ENCODE data around the gene MYO1B. TPM values are rescaled to one million over a fixed set of nuclear protein-coding genes. Genes with fewer than 3 reads are reported as not detected.

MYO1B gene
- total RNA-seq, 2 experiments from 2014 or later, result 31.5 to 35.0 TPM

DNA sequence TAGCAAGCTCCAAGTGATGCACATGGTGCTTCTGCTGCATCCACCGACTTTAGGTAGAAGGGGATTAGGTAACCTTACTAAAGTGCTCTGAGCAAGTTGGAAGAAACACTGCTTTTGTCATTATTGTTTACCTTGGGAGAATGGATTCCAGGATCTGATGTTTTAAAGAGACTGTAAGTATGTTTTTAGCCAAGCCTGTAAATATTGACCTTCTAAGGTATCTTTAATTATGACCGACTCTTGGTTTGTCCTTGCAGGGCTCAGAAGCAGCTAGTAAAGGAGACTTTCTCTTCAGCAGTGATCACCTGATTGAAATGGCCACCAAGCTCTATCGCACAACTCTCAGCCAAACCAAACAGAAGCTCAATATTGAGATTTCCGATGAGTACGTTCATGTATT lies 170.7 kb downstream of the MYO1B start:
- no peak for DNase-seq
- H3K27me3 Mint-ChIP-seq, result no peaks in the 10 kb centered on the region
- H3K27ac Mint-ChIP-seq, result no peak overlapping the region
- no peak overlapping the region for H3K4me3 Mint-ChIP-seq
- H3K9me3 Mint-ChIP-seq, result peaks cover 2% of the 10 kb centered on the region
- H3K4me1 Mint-ChIP-seq, result peaks cover 4% of the 10 kb centered on the region
- H3K36me3 Mint-ChIP-seq, result peaks cover 16% of the 10 kb centered on the region

DNA sequence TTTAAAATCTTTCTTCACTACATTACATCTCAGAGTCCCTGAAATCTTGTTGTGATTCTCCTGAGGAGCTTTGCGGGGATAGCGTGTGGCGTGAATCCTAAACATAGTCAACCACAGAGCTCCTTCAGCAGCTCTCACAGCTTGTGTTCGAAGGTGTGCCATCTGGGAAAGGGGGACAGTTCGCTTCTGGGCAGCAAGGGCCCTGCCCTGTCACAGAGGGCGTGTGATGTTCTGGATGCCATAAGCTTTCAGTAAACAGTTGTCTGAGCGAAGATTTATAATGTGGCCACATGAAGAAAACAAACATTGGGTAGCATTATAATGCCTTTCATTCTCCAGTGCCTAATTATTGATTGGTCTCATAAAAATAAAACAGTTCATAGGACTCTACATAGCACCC lies 172.5 kb downstream of the MYO1B start:
- H3K36me3 Mint-ChIP-seq, result peaks cover 16% of the 10 kb centered on the region
- peaks cover 2% of the 10 kb centered on the region for H3K9me3 Mint-ChIP-seq
- no peak overlapping the region for H3K4me3 Mint-ChIP-seq
- H3K27me3 Mint-ChIP-seq, result no peaks in the 10 kb centered on the region
- H3K27ac Mint-ChIP-seq, result no peak overlapping the region
- DNase-seq, result no peak
- H3K4me1 Mint-ChIP-seq, result peaks cover 12% of the 10 kb centered on the region

DNA sequence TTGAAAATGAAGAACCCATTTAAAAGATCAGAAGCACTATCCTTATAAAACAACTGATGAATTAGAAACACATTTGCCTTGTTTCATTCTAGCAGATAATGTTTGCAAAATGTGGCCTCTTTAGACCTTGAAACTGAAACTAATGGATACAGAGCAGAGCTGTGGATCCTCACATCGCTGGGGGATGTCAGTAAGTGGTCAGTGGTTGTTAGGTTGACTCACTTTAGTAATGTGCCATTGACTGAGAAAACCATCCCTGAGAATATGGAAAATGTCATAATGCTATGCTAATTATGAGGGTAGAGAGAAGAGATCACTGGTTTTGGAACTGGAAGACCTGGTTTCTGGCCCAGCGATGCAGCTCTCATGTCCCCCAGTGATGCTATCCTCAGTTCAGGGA lies 176.7 kb downstream of the MYO1B start:
- Mint-ChIP-seq H3K27me3 (no peaks in the 10 kb centered on the region), H3K9me3 (no peaks in the 10 kb centered on the region), H3K36me3 (no peaks in the 10 kb centered on the region), H3K4me3 (no peak overlapping the region), H3K27ac (no peak overlapping the region), H3K4me1 (peaks cover 8% of the 10 kb centered on the region)
- DNase-seq, result peak; percentile 16

DNA sequence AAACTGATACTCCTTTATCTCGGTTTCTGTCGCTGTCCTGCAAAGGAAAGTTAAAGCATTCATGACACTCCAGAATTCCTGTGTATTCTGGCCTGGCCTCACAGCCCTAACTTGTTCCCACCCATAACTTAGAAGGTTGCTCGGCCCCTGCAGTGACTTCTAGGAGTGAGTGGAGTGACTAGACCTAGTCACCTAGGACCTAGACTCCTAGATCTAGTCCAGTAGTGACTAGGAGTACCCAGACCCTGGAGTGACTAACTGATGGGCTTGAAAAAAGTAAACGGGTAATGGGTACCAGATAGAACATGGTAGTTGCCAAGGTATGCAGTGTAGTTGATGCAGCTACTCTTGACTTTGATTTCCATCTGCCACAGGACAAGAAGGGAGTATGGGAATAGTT lies 181.8 kb downstream of the MYO1B start:
- Mint-ChIP-seq H3K27me3 (no peaks in the 10 kb centered on the region), H3K9me3 (no peaks in the 10 kb centered on the region), H3K4me1 (peaks cover 2% of the 10 kb centered on the region), H3K4me3 (no peak overlapping the region), H3K27ac (no peak overlapping the region), H3K36me3 (no peaks in the 10 kb centered on the region)
- DNase-seq, result no peak

DNA sequence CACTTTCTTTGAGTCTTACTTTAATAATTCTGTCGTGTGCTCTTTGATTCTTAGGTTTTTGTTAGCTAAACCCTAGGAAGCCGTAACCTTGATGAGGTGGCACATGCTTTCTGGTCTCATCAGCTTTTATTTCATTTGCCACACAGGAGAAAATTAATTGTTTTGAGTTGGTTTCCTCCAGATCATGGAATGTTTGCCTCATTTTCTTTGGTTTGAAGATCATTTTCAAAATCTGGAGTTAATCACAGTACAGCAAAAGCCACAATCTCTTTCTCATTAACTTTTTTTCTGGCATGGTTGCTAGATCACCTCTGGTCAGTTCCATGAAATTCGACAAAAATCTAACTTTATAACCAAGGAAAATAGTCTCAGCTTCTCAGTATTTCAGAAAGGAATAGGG lies 182.9 kb downstream of the MYO1B start:
- Mint-ChIP-seq H3K27ac (no peak overlapping the region), H3K27me3 (no peaks in the 10 kb centered on the region), H3K4me3 (no peak overlapping the region), H3K36me3 (no peaks in the 10 kb centered on the region), H3K4me1 (no peaks in the 10 kb centered on the region), H3K9me3 (no peaks in the 10 kb centered on the region)
- no peak for DNase-seq

DNA sequence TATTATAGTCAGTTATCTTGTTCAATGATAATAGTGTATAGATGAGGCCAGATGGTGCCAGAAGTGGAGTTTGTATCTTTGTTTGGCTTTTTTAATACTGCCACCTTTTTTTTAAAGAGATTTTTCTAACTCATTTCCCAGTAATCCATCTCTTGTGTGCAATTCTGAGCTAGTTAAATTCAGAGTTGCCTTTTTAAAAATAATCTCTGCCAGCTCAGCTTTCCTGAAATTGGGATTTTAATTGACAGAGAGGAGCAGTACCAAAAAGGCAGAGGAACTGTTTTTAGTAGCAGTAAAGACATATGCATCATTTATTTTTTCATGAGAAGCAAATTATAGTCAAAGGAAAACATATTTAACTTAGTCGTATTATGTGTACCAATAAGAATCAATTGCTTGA lies 185.3 kb downstream of the MYO1B start:
- Mint-ChIP-seq H3K4me1 (no peaks in the 10 kb centered on the region), H3K4me3 (no peak overlapping the region), H3K27ac (no peak overlapping the region), H3K27me3 (no peaks in the 10 kb centered on the region), H3K9me3 (peaks cover 2% of the 10 kb centered on the region), H3K36me3 (no peaks in the 10 kb centered on the region)
- DNase-seq, result no peak

DNA sequence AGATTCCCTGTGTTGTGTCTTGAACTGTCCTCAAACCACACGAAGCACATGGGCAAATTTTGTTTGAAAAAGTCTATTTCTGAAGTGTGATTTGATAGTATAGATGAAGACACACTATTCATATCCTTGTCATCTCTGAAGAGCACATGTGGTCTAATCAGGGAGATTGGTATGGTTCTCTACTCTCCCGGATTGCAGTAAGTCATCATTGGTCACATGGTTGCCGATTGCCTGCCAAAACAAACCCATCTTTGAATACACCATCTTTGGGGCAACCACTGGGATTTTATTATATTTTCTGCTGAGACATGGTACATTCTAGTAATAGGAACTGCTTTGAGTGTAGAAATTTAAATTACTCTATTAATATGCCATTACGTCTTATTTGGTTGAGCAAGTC lies 186.9 kb downstream of the MYO1B start:
- Mint-ChIP-seq H3K4me1 (no peaks in the 10 kb centered on the region), H3K27ac (no peak overlapping the region), H3K27me3 (no peaks in the 10 kb centered on the region), H3K9me3 (peaks cover 2% of the 10 kb centered on the region), H3K36me3 (no peaks in the 10 kb centered on the region), H3K4me3 (no peak overlapping the region)
- no peak for DNase-seq

DNA sequence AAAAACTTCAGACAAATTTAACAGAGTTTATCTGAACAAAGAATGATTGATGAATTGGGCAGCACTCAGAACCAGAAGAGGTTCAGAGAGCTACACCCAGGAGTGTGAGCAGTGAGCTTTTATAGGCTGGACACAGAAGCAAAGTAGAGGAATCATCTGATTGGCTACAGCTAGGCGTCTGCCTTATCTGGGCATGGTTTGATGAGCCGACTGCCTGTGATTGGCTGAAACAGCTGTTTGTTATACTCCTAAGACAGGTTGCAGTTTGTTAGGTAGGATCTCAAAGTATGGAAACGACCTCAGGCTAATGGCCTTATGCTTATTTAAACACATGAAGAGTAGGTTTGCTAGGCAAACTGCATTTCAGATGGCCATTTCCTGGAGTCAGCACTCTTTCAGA lies 188.9 kb downstream of the MYO1B start:
- H3K4me3 Mint-ChIP-seq, result no peak overlapping the region
- H3K27ac Mint-ChIP-seq, result no peak overlapping the region
- H3K27me3 Mint-ChIP-seq, result no peaks in the 10 kb centered on the region

DNA sequence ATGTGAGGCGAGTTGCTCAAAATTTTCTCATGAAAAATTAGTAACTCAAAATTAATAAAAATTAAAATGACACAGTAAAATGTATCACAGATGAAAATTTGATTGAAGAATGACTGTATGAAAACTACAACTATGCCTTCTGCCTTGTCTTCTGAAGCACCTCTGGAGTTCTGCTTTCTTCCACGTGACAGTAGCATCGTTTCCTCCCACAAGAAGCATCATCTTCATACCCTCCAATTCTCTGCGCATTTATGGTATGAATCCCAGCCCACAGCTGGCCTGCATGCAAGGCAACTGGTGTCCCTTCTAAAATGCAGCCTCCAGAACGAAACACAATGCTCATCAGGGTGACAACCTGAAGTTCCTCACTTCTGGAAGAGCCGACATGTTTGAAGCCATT lies 189.9 kb downstream of the MYO1B start:
- peaks cover 2% of the 10 kb centered on the region for H3K9me3 Mint-ChIP-seq
- DNase-seq, result no peak
- H3K4me3 Mint-ChIP-seq, result no peak overlapping the region
- no peaks in the 10 kb centered on the region for H3K27me3 Mint-ChIP-seq
- no peak overlapping the region for H3K27ac Mint-ChIP-seq
- H3K36me3 Mint-ChIP-seq, result no peaks in the 10 kb centered on the region
- H3K4me1 Mint-ChIP-seq, result no peaks in the 10 kb centered on the region

More for the DNA sequence above, 188.9 kb downstream of the MYO1B start:
- Mint-ChIP-seq H3K4me1 (no peaks in the 10 kb centered on the region), H3K36me3 (no peaks in the 10 kb centered on the region), H3K9me3 (peaks cover 2% of the 10 kb centered on the region)
- no peak for DNase-seq

DNA sequence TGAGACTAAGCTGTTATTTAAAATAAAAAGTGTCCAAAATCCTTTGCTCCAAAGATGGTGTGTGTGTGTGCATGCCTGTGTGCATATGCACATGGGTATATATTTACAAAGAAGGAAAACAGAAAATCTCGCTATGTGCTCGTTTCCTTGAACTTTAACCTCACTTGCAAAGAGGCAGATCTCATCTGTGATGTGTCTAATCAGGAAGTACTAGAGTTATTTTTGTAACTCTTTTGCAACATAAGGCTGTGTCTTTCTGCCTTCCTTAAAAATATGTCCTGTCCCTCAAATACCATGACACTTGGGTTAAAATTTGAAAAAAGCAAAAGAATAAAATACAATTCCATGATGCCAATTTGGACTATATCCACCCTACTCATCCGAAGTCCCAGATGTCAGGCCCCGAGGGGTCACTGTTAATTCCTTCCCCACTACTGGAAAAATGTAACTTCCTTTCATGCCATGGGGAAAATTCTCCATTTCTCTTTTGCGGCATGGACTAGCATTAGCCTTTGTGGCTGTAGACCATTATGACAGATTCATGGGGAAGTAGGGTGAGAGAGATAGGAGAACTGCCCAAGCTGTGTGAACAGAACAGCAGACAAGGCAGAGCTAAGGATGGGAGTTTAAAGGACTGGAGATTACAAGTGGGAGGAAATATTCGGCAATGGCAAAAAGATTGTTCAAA lies 191.3 kb downstream of the MYO1B start:
- Mint-ChIP-seq H3K4me1 (no peaks in the 10 kb centered on the region), H3K36me3 (no peaks in the 10 kb centered on the region), H3K4me3 (no peak overlapping the region), H3K9me3 (peaks cover 2% of the 10 kb centered on the region), H3K27ac (no peak overlapping the region), H3K27me3 (no peaks in the 10 kb centered on the region)
- DNase-seq, result no peak

DNA sequence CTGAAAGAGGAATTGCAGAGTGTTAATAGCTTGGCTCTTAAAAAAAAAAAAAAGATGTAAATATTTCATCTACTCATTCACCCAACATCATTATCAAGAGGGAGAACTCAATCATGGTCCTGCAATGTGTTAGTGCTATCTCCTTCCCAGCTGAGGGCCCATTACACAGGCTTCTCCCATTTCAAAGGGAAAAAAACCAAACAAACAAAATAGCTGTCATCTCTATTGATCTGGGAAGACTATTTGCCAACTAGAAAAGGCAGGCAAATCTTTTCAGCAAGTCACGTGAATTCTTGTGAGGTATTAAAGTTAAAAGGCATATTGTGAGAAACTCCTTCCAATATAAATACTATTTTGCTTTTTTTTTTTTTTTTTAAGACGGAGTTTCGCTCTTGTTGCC lies 194.3 kb downstream of the MYO1B start:
- no peaks in the 10 kb centered on the region for H3K36me3 Mint-ChIP-seq
- no peaks in the 10 kb centered on the region for H3K4me1 Mint-ChIP-seq
- H3K27ac Mint-ChIP-seq, result no peak overlapping the region
- DNase-seq, result no peak
- no peak overlapping the region for H3K4me3 Mint-ChIP-seq
- H3K9me3 Mint-ChIP-seq, result no peaks in the 10 kb centered on the region
- no peaks in the 10 kb centered on the region for H3K27me3 Mint-ChIP-seq

DNA sequence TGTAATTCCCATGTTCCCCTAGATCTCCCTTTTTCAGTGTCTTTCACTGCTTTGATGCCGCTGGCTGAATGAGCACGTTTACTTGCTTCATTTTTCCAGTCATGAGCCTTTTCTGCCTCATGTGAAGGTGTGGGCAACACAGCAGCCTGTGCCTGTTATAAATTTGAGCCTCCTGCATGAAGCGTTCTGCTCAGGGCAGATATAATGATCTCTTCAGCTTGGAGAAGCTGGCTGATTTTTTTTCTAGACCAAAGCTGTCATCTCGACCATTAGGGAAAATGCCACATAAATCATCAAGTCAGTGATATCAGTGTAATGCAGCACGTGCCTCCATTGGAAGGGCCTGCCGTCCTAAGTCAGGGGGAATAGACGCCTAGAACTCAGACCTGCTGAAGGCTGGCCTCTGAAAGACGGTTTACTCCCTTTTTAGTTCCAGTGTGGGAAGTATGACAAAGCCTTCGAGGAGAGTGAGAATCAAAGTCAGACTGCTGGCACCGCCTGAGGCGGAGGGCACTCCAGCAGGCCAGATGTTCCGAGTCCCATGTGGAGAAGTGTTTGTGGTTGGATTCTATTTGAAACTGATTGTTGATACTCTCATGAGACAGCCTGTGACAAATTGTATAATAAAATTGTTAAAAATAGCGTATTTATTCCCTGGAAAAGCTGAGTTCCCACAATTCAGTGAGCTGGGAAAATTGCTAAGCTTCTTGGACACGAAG lies 196.5 kb downstream of the MYO1B start:
- peaks cover 6% of the 10 kb centered on the region for H3K27me3 Mint-ChIP-seq
- H3K4me1 Mint-ChIP-seq, result no peaks in the 10 kb centered on the region
- H3K27ac Mint-ChIP-seq, result no peak overlapping the region
- H3K9me3 Mint-ChIP-seq, result no peaks in the 10 kb centered on the region
- no peaks in the 10 kb centered on the region for H3K36me3 Mint-ChIP-seq
- no peak for DNase-seq
- no peak overlapping the region for H3K4me3 Mint-ChIP-seq

DNA sequence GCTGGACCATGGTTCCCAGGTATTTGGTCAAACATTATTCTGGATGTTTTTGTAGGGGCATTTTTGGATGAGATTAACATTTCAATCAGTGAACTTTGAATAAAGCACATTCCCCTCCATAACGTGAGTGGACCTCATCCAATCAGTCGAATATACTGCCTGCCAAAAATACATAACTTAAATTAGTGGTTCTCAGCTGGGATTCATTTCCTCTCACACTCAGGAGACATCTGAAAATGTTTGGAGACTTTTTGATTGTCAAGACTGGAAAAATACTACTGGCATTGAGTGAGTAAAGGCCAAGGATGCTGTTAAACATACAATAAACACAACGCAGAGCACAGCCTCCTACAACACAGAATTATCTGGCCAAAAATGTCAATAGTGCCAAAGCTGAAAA lies 198.2 kb downstream of the MYO1B start:
- Mint-ChIP-seq H3K4me1 (no peaks in the 10 kb centered on the region), H3K36me3 (no peaks in the 10 kb centered on the region), H3K27me3 (peaks cover 9% of the 10 kb centered on the region), H3K4me3 (no peak overlapping the region), H3K9me3 (no peaks in the 10 kb centered on the region), H3K27ac (no peak overlapping the region)
- DNase-seq, result no peak

DNA sequence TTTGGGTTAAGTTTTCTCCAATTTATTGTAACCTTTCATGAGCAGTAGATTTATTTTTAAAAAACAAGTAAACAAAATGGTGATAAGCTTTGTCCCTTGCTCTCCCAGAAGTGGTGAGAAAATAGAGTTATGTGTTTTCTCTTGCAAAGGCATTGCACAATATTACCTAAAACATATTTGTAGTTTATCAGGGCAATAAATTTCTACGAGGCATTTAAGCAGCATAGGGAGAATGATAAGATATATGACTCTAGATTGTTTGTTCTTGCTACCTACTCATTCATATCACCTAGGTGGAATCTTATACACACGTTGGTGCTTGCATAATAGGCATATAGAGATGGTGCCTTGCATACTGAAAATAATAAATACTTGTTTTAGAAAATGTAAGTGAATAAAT lies 201.7 kb downstream of the MYO1B start:
- Mint-ChIP-seq H3K9me3 (peaks cover 2% of the 10 kb centered on the region), H3K27me3 (peaks cover 13% of the 10 kb centered on the region), H3K4me1 (no peaks in the 10 kb centered on the region), H3K36me3 (no peaks in the 10 kb centered on the region), H3K4me3 (no peak overlapping the region), H3K27ac (no peak overlapping the region)
- DNase-seq, result no peak

DNA sequence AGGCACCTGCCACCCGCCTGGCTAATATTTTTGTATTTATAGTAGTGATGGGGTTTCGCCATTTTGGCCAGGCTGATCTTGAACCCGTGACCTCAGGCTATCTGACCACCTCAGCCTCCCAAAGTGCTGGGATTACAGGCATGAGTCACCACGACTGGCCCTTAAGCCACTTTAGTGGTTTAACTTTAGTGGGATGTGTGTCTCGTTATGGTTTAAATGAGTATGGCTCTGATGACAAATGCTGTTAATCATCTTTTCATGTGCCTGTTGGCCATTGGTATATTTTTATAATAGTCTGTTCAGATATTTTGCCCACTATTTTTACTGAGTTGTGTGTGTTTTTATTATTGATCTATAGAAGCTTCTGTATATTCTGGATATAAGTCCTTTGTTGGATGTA lies 205.9 kb downstream of the MYO1B start:
- H3K36me3 Mint-ChIP-seq, result no peaks in the 10 kb centered on the region
- peaks cover 15% of the 10 kb centered on the region for H3K27me3 Mint-ChIP-seq
- H3K9me3 Mint-ChIP-seq, result peaks cover 2% of the 10 kb centered on the region
- H3K4me1 Mint-ChIP-seq, result no peaks in the 10 kb centered on the region
- no peak overlapping the region for H3K27ac Mint-ChIP-seq
- DNase-seq, result no peak
- H3K4me3 Mint-ChIP-seq, result no peak overlapping the region

DNA sequence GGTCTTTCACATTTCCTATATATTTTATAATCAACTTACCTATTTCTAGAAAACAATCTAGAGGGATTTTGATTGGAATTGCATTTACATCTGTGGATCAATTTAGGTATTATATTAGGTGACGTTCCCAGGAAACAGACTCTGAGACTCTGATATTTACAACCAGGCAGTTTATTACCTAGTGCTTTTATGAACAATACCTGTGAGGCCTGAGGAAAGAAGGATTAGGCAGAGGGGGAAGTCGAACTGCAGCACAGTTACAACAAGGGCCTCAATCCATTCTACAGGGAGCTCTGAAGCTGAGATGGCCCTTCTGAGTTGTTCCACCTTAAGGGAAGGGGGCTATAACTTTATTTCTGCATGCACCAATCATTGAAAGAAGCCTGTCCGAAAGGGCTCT lies 206.9 kb downstream of the MYO1B start:
- Mint-ChIP-seq H3K4me1 (no peaks in the 10 kb centered on the region), H3K27ac (no peak overlapping the region), H3K9me3 (peaks cover 2% of the 10 kb centered on the region), H3K36me3 (no peaks in the 10 kb centered on the region), H3K4me3 (no peak overlapping the region), H3K27me3 (peaks cover 10% of the 10 kb centered on the region)
- DNase-seq, result no peak

Data from activated naive CD8-positive, alpha-beta T cell treated with anti-CD3 and anti-CD28 coated beads for 36 hours (primary cell).